Naive thymus-derived CD4-positive, alpha-beta T cell (primary cell): ENCODE measurements around the gene FOXN3. TPM values are rescaled to one million over a fixed set of nuclear protein-coding genes. Genes with fewer than 3 reads are reported as not detected.
A peak's percentile ranks its signal among the peaks of the same experiment; 100 is the strongest.
"Not testable (repeated sequence)": the region's sequence is repeated elsewhere in the genome, so short reads cannot be mapped to it uniquely, and the experiment has no call there.

Source experiments
- ATAC-seq: fragments of 150-1000 bp; cut with Tn5 transposase; 2 replicates; pipeline ENCODE4 v1.10.0; 2021; ENCODE audit warnings: mild to moderate bottlenecking, moderate library complexity
- CTCF ChIA-PET: fragments of 350-600 bp; sonication (Branson Sonifier 250); formaldehyde crosslinking; loops from one replicate; lab custom pipeline; 2021; ENCODE audit warnings: antibody characterized with exemption; lab: Charles Lee
- POLR2A ChIA-PET: fragments of 350-600 bp; sonication (Branson Sonifier 250); formaldehyde crosslinking; loops from one replicate; lab custom pipeline; 2021; ENCODE audit warnings: antibody characterized with exemption, inconsistent platforms; lab: Charles Lee
- DNase-seq, 9 donors: peaks; one replicate each; pipeline versions ENCODE4 v3.0.0 to v3.0.0-alpha.2; 2020 to 2022; ENCODE audit warnings: mixed read lengths in 1 of 9
- H3K27ac ChIP-seq: one replicate; pipeline ENCODE4 v1.7.0; 2013; ENCODE audit warnings: mild to moderate bottlenecking, low read depth, low read length, moderate library complexity
- H3K27me3 ChIP-seq, 2 donors: one replicate each; pipeline ENCODE4 v1.7.0; 2013; ENCODE audit warnings: low read length in 2 of 2, mild to moderate bottlenecking in 2 of 2, moderate library complexity in 2 of 2; ENCODE audit not compliant: control insufficient read depth in 2 of 2, insufficient read depth in 2 of 2
- H3K36me3 ChIP-seq, 3 experiments: 1 replicate in 2 of 3; 2 replicates in 1 of 3; pipeline ENCODE4 v1.7.0; 2013; ENCODE audit warnings: low read length in 3 of 3, mild to moderate bottlenecking in 3 of 3, moderate library complexity in 1 of 3; ENCODE audit not compliant: insufficient read depth in 3 of 3, control insufficient read depth in 2 of 3
- H3K4me1 ChIP-seq, 2 donors: one replicate each; pipeline ENCODE4 v1.7.0; 2013; ENCODE audit warnings: low read length in 2 of 2, mild to moderate bottlenecking in 2 of 2, moderate library complexity in 1 of 2; ENCODE audit not compliant: control insufficient read depth in 2 of 2, insufficient read depth in 2 of 2
- H3K4me3 ChIP-seq: 2 replicates; pipeline ENCODE4 v1.7.0; 2013; ENCODE audit warnings: mild to moderate bottlenecking, low read length
- H3K9me3 ChIP-seq, 3 experiments: 1 replicate in 2 of 3; 2 replicates in 1 of 3; pipeline ENCODE4 v1.7.0; 2013; ENCODE audit warnings: low read length in 3 of 3; ENCODE audit not compliant: control insufficient read depth in 2 of 3
- H3K27ac Mint-ChIP-seq, 9 donors: one replicate each; pipeline ENCODE4 v1.8.0; 2020 to 2022; ENCODE audit warnings: mixed read lengths in 9 of 9, mild to moderate bottlenecking in 8 of 9, moderate library complexity in 5 of 9, inconsistent platforms in 2 of 9
- H3K27me3 Mint-ChIP-seq, 5 donors: one replicate each; pipeline ENCODE4 v1.8.0; 2021 to 2022; ENCODE audit warnings: mixed read lengths in 5 of 5, mild to moderate bottlenecking in 1 of 5
- H3K36me3 Mint-ChIP-seq, 5 donors: one replicate each; pipeline ENCODE4 v1.8.0; 2020 to 2022; ENCODE audit warnings: mixed read lengths in 5 of 5, mild to moderate bottlenecking in 3 of 5, inconsistent platforms in 1 of 5
- H3K4me1 Mint-ChIP-seq, 7 donors: one replicate each; pipeline ENCODE4 v1.8.0; 2020 to 2022; ENCODE audit warnings: mixed read lengths in 7 of 7, mild to moderate bottlenecking in 3 of 7, inconsistent platforms in 1 of 7
- H3K4me3 Mint-ChIP-seq, 10 donors: one replicate each; pipeline ENCODE4 v1.8.0; 2020 to 2022; ENCODE audit warnings: mild to moderate bottlenecking in 10 of 10, mixed read lengths in 10 of 10, moderate library complexity in 6 of 10, inconsistent platforms in 2 of 10
- H3K9me3 Mint-ChIP-seq, 11 donors: one replicate each; pipeline ENCODE4 v1.8.0; 2020 to 2022; ENCODE audit warnings: mixed read lengths in 11 of 11, mild to moderate bottlenecking in 4 of 11, inconsistent platforms in 1 of 11, moderate library complexity in 1 of 11
- intact Hi-C, 2 donors: fragments of 100-400 bp; cut with micrococcal nuclease; formaldehyde crosslinking; loops; one replicate each; pipeline ENCODE4 v1.15.1; 2023
- polyA plus RNA-seq, 2 donors: library from polyadenylated mRNA; unstranded; fragments of 300-500 nt; fragmentation: Illumina TruSeq; gene quantifications; one replicate each; pipeline ENCODE4 v1.2.3, GENCODE V29; 2021
- total RNA-seq, 6 experiments: library from RNA in 5 of 6; stranded (reverse) in 5 of 6; gene quantifications; 1 replicate in 5 of 6; 2 replicates in 1 of 6; pipeline ENCODE4 v1.2.3 and lab custom pipeline; 2021 to 2026

FOXN3 gene
- total and polyA plus RNA-seq, 7 experiments from 2014 or later = 103 to 192 (median 149) TPM

- intact Hi-C loops = loop anchor here (2.0 to 5.0 kb wide), 2 partner anchors 62 to 115 kb away; partner anchors contain the start of gene FOXN3 (in 1 of the 2)
- DNase-seq (no peak), ATAC-seq (no peak)
- peak overlapping the region in 3 of 10 donors; percentile 17 to 73 (median 47) for H3K4me3 Mint-ChIP-seq
- peak overlapping the region in 7 of 9 donors; percentile 14 to 92 (median 84) for H3K27ac Mint-ChIP-seq
- H3K4me1 Mint-ChIP-seq = peaks cover 34 to 80% (median 76%) of the 10 kb centered on the region in 7 donors
- H3K36me3 Mint-ChIP-seq = peaks cover 8 to 37% (median 22%) of the 10 kb centered on the region in 5 donors
- H3K9me3 Mint-ChIP-seq = peaks cover 0 to 6% (median 0%) of the 10 kb centered on the region in 11 donors
- ChIA-PET POLR2A (no interaction called here), CTCF (no interaction called here)
- H3K27ac ChIP-seq = no peak overlapping the region
- H3K27me3 ChIP-seq = no peaks in the 10 kb centered on the region
- H3K36me3 ChIP-seq = peaks cover 0 to 3% (median 0%) of the 10 kb centered on the region in 3 experiments
- H3K4me1 ChIP-seq = peaks cover 0 to 20% of the 10 kb centered on the region in 2 donors
- no peak overlapping the region for H3K4me3 ChIP-seq
- H3K27me3 Mint-ChIP-seq = no peaks in the 10 kb centered on the region
- H3K9me3 ChIP-seq = no peaks in the 10 kb centered on the region
These were observed 114.6 kb downstream of the FOXN3 start for GRCh38 chr14:89302396-89302950.

DNA sequence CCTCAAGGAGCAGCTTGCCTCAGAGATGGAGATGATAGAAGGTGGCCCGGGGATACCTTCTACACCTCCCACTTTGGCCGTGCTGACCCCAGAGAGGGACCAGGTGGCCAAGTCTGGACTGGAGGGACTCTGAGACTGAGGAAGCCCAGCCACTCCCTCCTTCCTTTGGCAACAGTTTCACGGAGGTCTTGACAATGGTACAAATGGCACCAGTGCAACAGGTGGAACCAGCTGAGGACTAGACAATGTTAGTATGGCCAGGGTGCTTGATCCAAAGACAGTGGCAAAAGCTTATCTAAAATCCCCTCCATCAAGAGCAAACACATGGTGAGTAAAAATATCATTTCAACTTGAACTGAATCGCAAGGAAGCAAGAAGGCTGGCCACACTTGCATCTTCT lies 117.4 kb downstream of the FOXN3 start:
- Mint-ChIP-seq H3K4me3 (no peak overlapping the region), H3K27ac (no peak overlapping the region), H3K27me3 (no peaks in the 10 kb centered on the region), H3K9me3 (peaks cover 0 to 6% (median 0%) of the 10 kb centered on the region in 11 donors), H3K36me3 (peaks cover 12 to 39% (median 25%) of the 10 kb centered on the region in 5 donors), H3K4me1 (peaks cover 34 to 64% (median 62%) of the 10 kb centered on the region in 7 donors)
- H3K27me3 ChIP-seq = no peaks in the 10 kb centered on the region
- intact Hi-C loops = no loop called here
- H3K4me3 ChIP-seq = no peak overlapping the region
- H3K4me1 ChIP-seq = peaks cover 0 to 8% of the 10 kb centered on the region in 2 donors
- peaks cover 0 to 3% (median 0%) of the 10 kb centered on the region in 3 experiments for H3K36me3 ChIP-seq
- POLR2A ChIA-PET = no interaction called here
- H3K27ac ChIP-seq = no peak overlapping the region
- ATAC-seq (no peak), DNase-seq (no peak)
- CTCF ChIA-PET = no interaction called here
- no peaks in the 10 kb centered on the region for H3K9me3 ChIP-seq

- ChIA-PET CTCF (no interaction called here), POLR2A (interaction anchor here (0.6 kb wide), 1 partner anchor 557 kb away, joined by 3 read pairs; no protein-coding TSS in a partner anchor)
- H3K27me3 Mint-ChIP-seq = no peaks in the 10 kb centered on the region
- H3K36me3 ChIP-seq = peaks cover 0 to 10% (median 0%) of the 10 kb centered on the region in 3 experiments
- H3K27ac ChIP-seq = no peak overlapping the region
- peaks cover 24 to 63% (median 58%) of the 10 kb centered on the region in 7 donors for H3K4me1 Mint-ChIP-seq
- H3K9me3 Mint-ChIP-seq = peaks cover 0 to 6% (median 0%) of the 10 kb centered on the region in 11 donors
- no peak for DNase-seq
- no peaks in the 10 kb centered on the region for H3K27me3 ChIP-seq
- H3K4me1 ChIP-seq = no peaks in the 10 kb centered on the region
- intact Hi-C loops = no loop called here
- peak overlapping the region in 2 of 9 donors; percentile 28 to 57 for H3K27ac Mint-ChIP-seq
- no peak for ATAC-seq
- H3K36me3 Mint-ChIP-seq = peaks cover 12 to 46% (median 25%) of the 10 kb centered on the region in 5 donors
- H3K4me3 Mint-ChIP-seq = no peak overlapping the region
- no peaks in the 10 kb centered on the region for H3K9me3 ChIP-seq
- no peak overlapping the region for H3K4me3 ChIP-seq
These were observed 118.8 kb downstream of the FOXN3 start for GRCh38 chr14:89298056-89298834.

- Histone ChIP-seq H3K4me1 (no peaks in the 10 kb centered on the region), H3K27ac (no peak overlapping the region), H3K4me3 (no peak overlapping the region), H3K9me3 (no peaks in the 10 kb centered on the region), H3K36me3 (peaks cover 0 to 20% (median 0%) of the 10 kb centered on the region in 3 experiments), H3K27me3 (no peaks in the 10 kb centered on the region)
- no peak overlapping the region for H3K4me3 Mint-ChIP-seq
- intact Hi-C loops = no loop called here
- peaks cover 0 to 3% (median 0%) of the 10 kb centered on the region in 11 donors for H3K9me3 Mint-ChIP-seq
- POLR2A ChIA-PET = no interaction called here
- no peak overlapping the region for H3K27ac Mint-ChIP-seq
- no peaks in the 10 kb centered on the region for H3K27me3 Mint-ChIP-seq
- peaks cover 26 to 68% (median 63%) of the 10 kb centered on the region in 7 donors for H3K4me1 Mint-ChIP-seq
- CTCF ChIA-PET = interaction anchor here (0.6 kb wide), 1 partner anchor 481 kb away, joined by 3 read pairs; no protein-coding TSS in a partner anchor
- ATAC-seq = no peak
- no peak for DNase-seq
- peaks cover 8 to 52% (median 28%) of the 10 kb centered on the region in 5 donors for H3K36me3 Mint-ChIP-seq
These were observed 120.7 kb downstream of the FOXN3 start for GRCh38 chr14:89296281-89296745.

GRCh38 chr14:89294872-89295271 lies 122.2 kb downstream of the FOXN3 start:
- H3K36me3 ChIP-seq = peaks cover 0 to 29% (median 0%) of the 10 kb centered on the region in 3 experiments

DNA sequence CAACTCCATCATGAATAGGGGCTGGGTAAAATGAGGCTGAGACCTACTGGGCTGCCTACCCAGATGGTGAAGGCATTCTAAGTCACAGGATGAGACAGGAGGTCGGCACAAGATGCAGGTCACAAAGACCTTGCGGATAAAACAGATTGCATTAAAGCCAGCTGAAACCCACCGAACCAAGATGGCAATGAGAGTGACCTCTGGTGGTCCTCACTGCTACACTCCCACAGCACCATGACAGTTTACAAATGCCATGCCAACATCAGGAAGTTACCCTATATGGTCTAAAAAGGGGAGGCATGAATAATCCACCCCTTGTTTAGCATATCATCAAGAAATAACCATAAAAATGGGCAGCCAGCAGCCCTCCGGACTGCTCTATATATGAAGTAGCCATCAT lies 122.6 kb downstream of the FOXN3 start:
- H3K27me3 ChIP-seq, intact Hi-C loops, H3K4me1 ChIP-seq, H3K27me3 Mint-ChIP-seq, H3K4me3 Mint-ChIP-seq, H3K9me3 Mint-ChIP-seq, DNase-seq, H3K4me3 ChIP-seq, POLR2A ChIA-PET, CTCF ChIA-PET, H3K9me3 ChIP-seq, H3K27ac ChIP-seq, ATAC-seq: not testable (repeated sequence)
- peaks cover 15 to 51% (median 28%) of the 10 kb centered on the region in 5 donors for H3K36me3 Mint-ChIP-seq
- H3K27ac Mint-ChIP-seq = peak overlapping the region in 3 of 9 donors; percentile 12 to 65 (median 35)
- peaks cover 25 to 79% (median 75%) of the 10 kb centered on the region in 7 donors for H3K4me1 Mint-ChIP-seq
- peaks cover 0 to 28% (median 0%) of the 10 kb centered on the region in 3 experiments for H3K36me3 ChIP-seq

More at GRCh38 chr14:89294872-89295271, 122.2 kb downstream of the FOXN3 start:
- Mint-ChIP-seq H3K27me3 (no peaks in the 10 kb centered on the region), H3K9me3 (peaks cover 0 to 2% (median 0%) of the 10 kb centered on the region in 11 donors), H3K4me3 (no peak overlapping the region), H3K36me3 (peaks cover 16 to 55% (median 29%) of the 10 kb centered on the region in 5 donors), H3K4me1 (peaks cover 25 to 78% (median 76%) of the 10 kb centered on the region in 7 donors), H3K27ac (peak overlapping the region in 1 of 9 donors; percentile 59)
- Histone ChIP-seq H3K27me3 (no peaks in the 10 kb centered on the region), H3K9me3 (no peaks in the 10 kb centered on the region), H3K27ac (no peak overlapping the region), H3K4me1 (no peaks in the 10 kb centered on the region), H3K4me3 (no peak overlapping the region)
- DNase-seq (no peak), ATAC-seq (no peak)
- ChIA-PET CTCF (no interaction called here), POLR2A (no interaction called here)
- intact Hi-C loops = no loop called here
